Activated naive CD4-positive, alpha-beta T cell treated with anti-CD3 and anti-CD28 coated beads, Interleukin-2, amount 50 U/mL, for 24 hours (primary cell): Measurements from ENCODE around the gene SMG6.

Experiments used
- H3K27ac Mint-ChIP-seq: one replicate; pipeline ENCODE4 v1.8.0; 2021; ENCODE audit warnings: mild to moderate bottlenecking, mixed read lengths
- H3K27me3 Mint-ChIP-seq: one replicate; pipeline ENCODE4 v1.8.0; 2021; ENCODE audit warnings: mixed read lengths
- H3K36me3 Mint-ChIP-seq: one replicate; pipeline ENCODE4 v1.8.0; 2021; ENCODE audit warnings: mixed read lengths
- H3K4me1 Mint-ChIP-seq: one replicate; pipeline ENCODE4 v1.8.0; 2021; ENCODE audit warnings: mixed read lengths
- H3K4me3 Mint-ChIP-seq: one replicate; pipeline ENCODE4 v1.8.0; 2021; ENCODE audit warnings: mild to moderate bottlenecking, mixed read lengths
- H3K9me3 Mint-ChIP-seq: one replicate; pipeline ENCODE4 v1.8.0; 2021; ENCODE audit warnings: mixed read lengths

SMG6 gene

DNA sequence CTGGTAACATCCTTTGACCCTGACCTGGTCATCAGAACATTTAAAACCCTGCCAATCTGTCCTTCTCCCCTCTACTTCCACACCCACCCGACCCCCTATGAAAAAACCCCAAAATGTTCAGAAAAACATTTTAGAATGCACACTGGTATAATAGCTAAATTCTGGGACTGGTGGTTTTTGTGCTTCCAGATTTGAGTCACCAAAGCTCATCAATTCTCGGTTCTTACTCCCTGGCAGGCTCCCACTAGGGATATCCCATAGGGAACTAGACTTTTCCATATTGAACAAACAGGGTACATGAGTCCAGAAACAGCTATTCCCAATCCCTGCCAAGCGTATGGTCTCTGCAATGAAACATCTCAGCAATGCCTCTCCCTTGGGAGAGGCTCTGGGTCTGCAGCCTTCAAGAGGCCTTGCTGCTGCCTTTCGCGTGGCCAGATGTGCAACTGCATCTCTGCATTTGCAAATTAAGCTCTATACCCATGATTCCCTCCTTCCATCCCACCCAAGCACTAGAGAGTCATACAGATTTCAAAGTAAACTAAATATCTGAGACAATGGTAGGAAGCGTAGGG lies 67.7 kb downstream of the SMG6 start:
- Mint-ChIP-seq H3K27ac (no peak overlapping the region), H3K9me3 (no peaks in the 10 kb centered on the region), H3K36me3 (peaks cover 17% of the 10 kb centered on the region), H3K4me1 (peaks cover 19% of the 10 kb centered on the region), H3K27me3 (no peaks in the 10 kb centered on the region), H3K4me3 (no peak overlapping the region)

DNA sequence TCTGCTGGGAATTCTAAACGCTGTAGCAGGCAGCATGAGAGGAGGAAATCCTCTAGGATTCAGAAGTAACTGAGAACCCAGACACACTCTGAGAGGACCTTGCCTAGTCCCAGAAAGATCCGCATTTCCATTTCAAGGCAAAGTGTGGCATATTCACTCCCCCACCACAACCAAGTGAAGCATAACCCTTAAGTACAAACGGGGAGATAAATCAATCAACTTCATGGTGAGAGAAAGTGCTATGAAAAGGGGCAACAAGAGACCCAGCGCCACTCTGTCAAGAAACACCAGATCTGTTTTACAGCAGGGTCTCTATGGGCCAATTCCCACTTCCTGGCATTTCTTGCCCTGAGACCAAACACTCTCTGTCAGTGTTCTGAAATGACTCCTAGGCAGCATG lies 68.3 kb downstream of the SMG6 start:
- Mint-ChIP-seq H3K4me1 (peaks cover 19% of the 10 kb centered on the region), H3K27ac (no peak overlapping the region), H3K4me3 (no peak overlapping the region), H3K9me3 (no peaks in the 10 kb centered on the region), H3K27me3 (no peaks in the 10 kb centered on the region), H3K36me3 (peaks cover 16% of the 10 kb centered on the region)

DNA sequence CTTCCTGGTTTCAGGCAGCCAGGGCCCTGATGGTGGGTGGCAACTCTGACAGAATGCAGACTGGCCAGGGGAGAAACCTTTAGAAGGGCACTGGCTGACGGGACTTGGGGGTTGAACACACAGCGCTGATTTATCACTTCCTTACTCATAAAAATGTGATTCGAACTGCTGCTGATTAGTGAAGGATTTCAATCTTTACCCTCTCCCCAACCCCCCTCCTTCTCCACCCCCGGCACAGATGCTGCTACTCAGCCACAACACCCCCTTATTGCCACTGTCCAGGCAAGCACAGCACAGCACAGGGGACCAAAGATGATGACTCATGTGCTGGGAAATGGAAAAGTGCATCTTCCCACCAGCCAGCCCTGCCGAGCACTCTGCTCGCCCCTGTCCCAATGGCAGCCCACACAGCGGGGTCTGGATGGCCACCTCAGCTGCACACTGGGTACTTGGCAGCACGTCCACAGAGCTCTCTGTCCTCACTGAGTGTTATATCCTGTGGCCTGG lies 70.1 kb downstream of the SMG6 start:
- H3K4me1 Mint-ChIP-seq: peaks cover 24% of the 10 kb centered on the region
- no peaks in the 10 kb centered on the region for H3K27me3 Mint-ChIP-seq
- no peak overlapping the region for H3K27ac Mint-ChIP-seq
- no peak overlapping the region for H3K4me3 Mint-ChIP-seq
- H3K36me3 Mint-ChIP-seq: peaks cover 12% of the 10 kb centered on the region
- no peaks in the 10 kb centered on the region for H3K9me3 Mint-ChIP-seq

DNA sequence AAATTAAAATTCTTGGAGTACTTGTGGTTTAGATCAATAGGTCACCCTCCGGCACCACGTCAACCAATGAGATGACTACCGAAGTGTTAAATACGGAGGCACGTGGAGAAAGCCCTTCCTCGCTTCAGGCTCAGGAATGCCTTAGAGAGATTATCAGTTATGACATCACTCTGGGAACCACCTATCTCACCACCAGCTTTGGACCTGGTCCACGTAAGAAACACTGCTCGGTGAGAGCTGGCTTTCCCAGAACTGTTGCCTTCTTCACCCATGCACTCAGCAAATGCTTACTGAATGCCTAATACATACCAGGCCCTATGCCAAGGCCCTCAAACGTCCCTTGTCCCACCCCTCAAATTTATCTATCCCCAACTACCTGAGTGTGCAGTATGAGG lies 71.3 kb downstream of the SMG6 start:
- Mint-ChIP-seq H3K4me3 (no peak overlapping the region), H3K27me3 (no peaks in the 10 kb centered on the region), H3K27ac (no peak overlapping the region), H3K9me3 (no peaks in the 10 kb centered on the region), H3K36me3 (peaks cover 12% of the 10 kb centered on the region), H3K4me1 (peaks cover 30% of the 10 kb centered on the region)

DNA sequence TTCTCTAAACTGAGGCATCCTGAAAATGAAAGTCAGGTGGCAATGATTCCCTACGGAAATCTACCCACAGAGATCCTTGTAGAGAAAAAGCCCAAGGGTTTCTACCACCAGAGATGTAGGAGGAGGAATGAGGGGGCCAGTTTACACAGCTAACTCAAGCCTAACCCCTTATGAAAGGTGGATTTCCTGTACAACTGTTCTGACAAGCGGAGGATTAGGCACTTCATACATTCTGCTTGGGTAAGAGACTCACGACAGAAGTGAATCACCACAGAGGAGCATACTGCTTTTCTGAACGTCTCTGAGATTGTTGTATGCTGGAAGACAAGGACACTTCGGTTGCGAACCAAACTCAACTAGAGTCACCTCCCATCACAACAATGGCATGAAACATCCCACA lies 72.7 kb downstream of the SMG6 start:
- no peaks in the 10 kb centered on the region for H3K27me3 Mint-ChIP-seq
- H3K36me3 Mint-ChIP-seq: peaks cover 9% of the 10 kb centered on the region
- no peak overlapping the region for H3K4me3 Mint-ChIP-seq
- no peaks in the 10 kb centered on the region for H3K9me3 Mint-ChIP-seq
- H3K27ac Mint-ChIP-seq: no peak overlapping the region
- peaks cover 32% of the 10 kb centered on the region for H3K4me1 Mint-ChIP-seq

DNA sequence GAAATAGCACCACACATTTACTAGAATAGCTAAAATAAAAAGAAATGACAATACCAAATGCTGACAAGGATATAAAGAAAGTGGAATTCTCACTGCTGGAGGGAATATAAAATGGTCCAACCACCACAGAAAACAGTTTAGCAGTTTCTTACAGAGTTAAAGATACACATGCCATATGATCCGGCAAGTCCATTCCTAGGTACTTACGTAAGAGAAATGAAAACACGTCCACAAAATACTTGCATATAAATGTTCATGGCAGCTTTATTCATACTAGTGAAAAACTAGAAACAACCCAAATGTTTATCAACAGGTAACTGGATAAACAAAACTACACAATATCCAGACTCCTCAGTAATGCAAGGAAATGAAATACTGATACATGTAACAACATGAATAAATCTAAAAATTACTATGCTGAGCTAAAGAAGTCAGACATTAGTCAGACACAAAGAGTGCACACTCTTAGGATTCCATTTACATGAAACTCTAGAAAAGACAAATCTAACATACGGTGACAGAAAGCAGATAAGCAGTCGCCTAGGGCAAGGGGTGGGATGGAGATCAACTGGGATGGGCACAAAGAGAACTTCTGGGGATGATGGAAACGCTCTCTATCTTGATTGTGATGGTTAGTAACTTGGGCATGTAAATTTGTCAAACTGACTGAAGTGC lies 76.4 kb downstream of the SMG6 start:
- Mint-ChIP-seq H3K4me1 (peaks cover 53% of the 10 kb centered on the region), H3K27ac (no peak overlapping the region), H3K9me3 (no peaks in the 10 kb centered on the region), H3K27me3 (no peaks in the 10 kb centered on the region), H3K36me3 (peaks cover 8% of the 10 kb centered on the region), H3K4me3 (no peak overlapping the region)

DNA sequence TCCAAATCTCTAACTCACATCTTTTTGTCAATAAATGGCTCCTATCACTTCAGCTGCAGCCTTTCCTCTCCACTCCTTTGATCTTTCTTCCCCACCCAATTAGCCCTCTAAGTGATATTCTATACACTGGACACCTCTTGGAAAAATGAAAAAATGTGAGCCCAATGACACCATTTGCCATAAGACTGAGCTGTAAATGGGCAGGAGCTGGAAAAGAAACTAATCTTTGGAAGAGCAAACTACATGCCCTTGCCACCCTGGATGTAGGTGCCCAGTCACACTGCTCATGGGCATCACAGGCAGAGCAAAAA lies 80.0 kb downstream of the SMG6 start:
- Mint-ChIP-seq H3K4me1 (peaks cover 40% of the 10 kb centered on the region), H3K27ac (peak overlapping the region; percentile 89), H3K27me3 (no peaks in the 10 kb centered on the region), H3K36me3 (peaks cover 5% of the 10 kb centered on the region), H3K4me3 (no peak overlapping the region), H3K9me3 (no peaks in the 10 kb centered on the region)

DNA sequence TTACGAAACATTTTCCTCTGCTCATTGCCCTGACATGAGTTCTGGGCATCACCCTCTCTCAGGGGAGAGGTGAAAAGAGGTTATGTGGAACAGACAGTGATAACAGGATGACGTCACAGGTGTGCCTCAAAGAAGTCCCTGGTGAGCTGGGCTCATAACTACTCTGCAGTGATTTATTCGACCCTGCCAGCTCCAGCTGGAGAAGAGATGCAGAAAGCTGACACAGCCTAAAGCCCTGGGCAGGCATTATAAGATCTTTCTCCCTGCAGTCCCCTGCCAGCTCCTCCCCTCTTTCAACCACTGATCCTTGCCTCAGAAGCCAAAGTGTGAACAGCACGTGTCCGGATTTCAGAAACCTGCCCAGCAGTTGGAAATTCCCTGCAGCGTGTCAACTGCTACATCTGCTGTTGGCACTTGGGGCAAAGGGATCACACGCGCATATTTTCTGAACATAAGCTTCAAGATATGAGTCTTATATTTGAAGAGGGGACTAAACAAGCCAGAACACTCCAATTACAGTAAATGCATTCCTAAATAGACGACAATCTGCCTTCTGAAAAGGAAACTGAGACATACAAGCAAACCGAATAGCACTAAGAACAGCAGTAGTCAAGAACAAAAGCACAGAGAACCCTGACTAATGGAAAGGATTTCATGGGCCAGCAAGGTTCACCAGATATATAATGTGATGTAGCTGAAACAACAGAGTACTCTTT lies 80.5 kb downstream of the SMG6 start:
- Mint-ChIP-seq H3K4me1 (peaks cover 43% of the 10 kb centered on the region), H3K9me3 (no peaks in the 10 kb centered on the region), H3K27me3 (no peaks in the 10 kb centered on the region), H3K4me3 (peak overlapping the region; percentile 11), H3K27ac (peak overlapping the region; percentile 89), H3K36me3 (peaks cover 5% of the 10 kb centered on the region)

DNA sequence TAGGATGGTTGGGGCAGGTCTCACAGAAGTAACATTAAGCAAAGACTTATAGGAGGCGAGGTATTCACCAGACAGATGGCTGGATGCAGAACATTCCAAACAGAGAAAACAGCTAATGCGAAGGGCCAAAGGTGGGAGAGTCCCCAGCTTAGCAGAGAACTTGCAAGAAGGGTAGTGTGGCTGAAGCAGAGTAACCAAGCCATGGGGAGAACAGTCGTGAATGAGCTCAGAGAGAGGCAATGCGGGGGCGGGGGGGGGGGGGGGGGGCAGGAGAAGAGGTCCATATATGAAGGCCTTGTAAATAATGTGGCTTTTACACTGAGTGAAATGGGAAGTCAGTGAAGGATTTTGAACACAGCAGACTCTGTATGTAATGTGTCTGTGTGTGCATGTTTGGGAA lies 81.3 kb downstream of the SMG6 start:
- peaks cover 41% of the 10 kb centered on the region for H3K4me1 Mint-ChIP-seq
- no peaks in the 10 kb centered on the region for H3K9me3 Mint-ChIP-seq
- no peak overlapping the region for H3K27ac Mint-ChIP-seq
- no peak overlapping the region for H3K4me3 Mint-ChIP-seq
- no peaks in the 10 kb centered on the region for H3K27me3 Mint-ChIP-seq
- peaks cover 6% of the 10 kb centered on the region for H3K36me3 Mint-ChIP-seq

DNA sequence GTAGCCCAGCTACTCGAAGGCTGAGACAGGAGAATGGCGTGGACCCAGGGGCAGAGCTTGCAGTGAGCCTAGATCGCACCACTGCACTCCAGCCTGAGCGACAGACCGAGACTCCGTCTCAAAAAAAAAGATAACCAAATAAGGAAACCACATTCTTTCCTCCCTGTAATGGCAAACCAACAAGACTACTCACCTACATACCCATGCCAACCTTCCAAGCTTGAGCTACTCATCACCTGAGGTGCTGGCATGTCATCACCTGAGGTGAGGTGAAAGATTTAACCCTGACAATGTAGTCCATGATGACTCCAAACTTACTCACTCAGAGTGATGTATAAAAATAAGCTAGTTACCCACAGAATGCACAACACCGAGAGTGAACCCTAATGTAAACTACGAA lies 85.2 kb downstream of the SMG6 start:
- Mint-ChIP-seq H3K36me3 (peaks cover 3% of the 10 kb centered on the region), H3K27me3 (no peaks in the 10 kb centered on the region), H3K4me1 (peaks cover 59% of the 10 kb centered on the region), H3K27ac (peak overlapping the region; percentile 27), H3K4me3 (no peak overlapping the region), H3K9me3 (no peaks in the 10 kb centered on the region)

DNA sequence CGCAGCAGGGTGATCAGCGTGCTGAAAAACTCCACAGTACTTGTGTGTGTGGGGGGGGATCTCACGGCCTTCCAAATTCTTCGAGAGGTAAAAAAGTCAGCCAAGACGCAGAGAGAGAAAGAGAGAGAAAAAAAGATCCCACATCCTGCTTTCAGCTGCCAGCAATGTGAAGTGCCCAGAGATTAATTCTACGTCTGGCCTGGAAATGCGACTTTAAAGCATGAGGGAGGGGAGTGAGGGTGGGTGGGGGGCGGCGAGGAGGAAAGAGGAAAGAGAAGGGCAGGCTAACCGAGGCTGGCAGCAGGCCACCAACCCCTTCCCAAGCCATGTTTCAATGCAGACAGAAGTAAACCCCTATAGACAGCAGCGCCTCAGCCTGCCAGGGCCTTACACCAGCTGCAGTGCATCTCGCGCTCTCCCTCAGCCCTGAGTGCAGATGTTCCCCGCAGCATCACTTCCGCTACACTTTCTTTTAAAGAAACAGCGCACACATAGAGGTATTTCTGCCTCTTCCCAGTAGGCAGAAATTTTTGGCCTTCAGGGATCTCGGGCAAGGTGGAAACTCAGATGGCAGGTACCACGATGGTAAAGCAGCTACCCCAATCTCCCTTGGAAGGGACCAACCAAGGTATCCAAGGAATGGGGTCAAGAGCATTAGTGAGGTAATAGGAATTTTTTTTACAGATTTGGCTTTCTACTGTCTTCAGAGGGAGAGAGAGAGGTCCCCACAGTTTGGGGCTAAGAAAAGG lies 87.8 kb downstream of the SMG6 start:
- no peaks in the 10 kb centered on the region for H3K9me3 Mint-ChIP-seq
- H3K27ac Mint-ChIP-seq: peak overlapping the region; percentile 97
- peaks cover 3% of the 10 kb centered on the region for H3K36me3 Mint-ChIP-seq
- peak overlapping the region; percentile 91 for H3K4me3 Mint-ChIP-seq
- peaks cover 64% of the 10 kb centered on the region for H3K4me1 Mint-ChIP-seq
- no peaks in the 10 kb centered on the region for H3K27me3 Mint-ChIP-seq

DNA sequence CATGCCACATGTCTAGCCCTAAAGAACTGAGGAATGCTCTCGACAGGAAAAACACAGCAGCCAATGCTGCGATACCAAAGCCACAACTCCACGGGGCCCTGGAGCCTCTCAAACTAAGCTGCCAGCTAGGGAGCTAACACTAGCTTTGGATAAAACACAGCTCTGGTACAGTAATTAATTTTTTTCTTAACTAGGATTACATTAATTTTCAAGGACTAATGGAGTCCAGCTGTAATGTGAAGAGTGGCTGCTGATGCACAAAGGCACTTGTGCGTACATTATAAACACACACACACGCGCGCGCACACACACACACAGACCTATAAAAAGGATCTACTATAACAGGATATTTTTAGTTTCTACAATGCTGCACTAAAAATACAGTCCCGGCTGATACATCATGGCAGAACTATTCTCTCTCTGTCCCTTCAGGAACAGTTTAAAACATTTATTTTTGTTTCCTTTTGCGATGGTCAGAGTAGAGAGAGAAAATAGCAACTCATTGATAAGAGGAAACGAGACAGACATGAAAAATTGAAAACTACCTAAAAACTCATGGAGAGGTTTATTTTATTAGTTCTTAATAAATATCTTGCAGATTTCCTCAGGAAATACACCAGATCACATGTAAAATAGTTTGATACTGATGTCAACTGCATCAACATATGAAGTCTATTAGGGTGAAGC lies 88.5 kb downstream of the SMG6 start:
- Mint-ChIP-seq H3K36me3 (peaks cover 6% of the 10 kb centered on the region), H3K9me3 (no peaks in the 10 kb centered on the region), H3K27me3 (no peaks in the 10 kb centered on the region), H3K4me1 (peaks cover 70% of the 10 kb centered on the region), H3K4me3 (peak overlapping the region; percentile 91), H3K27ac (peak overlapping the region; percentile 97)

DNA sequence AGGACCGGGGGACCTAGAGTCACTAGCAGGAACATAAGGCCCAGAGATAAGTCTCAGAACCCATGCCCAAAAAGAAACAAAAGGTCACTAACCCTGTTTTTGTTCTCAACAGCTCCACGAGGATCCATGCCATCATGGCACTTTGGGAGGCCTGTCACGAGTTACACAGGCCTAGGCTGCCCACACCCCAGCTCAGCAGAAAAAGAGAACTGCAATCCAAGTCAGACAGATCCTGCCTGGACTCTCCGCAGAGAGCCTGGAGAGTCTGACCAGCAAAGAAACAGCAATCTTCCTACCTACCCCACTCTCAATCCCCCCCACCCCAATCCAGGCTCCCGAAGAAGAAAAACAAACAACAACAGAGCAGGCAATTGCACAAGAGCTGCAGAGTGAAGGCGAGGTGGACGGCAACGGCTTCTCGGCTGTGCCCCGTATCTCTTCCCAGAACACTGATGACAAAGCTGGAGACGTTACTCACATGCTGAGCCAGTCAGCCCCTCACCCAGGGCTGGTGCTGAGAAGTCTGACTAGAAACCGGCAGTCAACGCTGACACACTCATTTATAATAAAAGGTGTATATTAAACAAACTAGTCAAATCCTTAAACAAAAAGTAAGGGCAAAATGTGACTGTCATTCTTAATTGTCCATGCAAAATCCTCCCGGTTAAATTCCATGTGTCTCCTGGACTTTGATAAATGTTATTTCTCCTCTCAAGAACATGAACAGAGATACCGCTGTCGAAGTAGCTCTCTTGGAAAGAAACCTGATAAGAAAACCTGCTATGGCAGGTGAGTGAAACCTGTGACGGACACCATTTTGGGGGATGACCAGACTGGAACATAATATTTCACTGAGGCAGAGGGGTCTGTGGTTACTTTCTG lies 89.3 kb downstream of the SMG6 start:
- Mint-ChIP-seq H3K36me3 (peaks cover 6% of the 10 kb centered on the region), H3K4me3 (peak overlapping the region; percentile 91), H3K9me3 (no peaks in the 10 kb centered on the region), H3K27me3 (no peaks in the 10 kb centered on the region), H3K4me1 (peaks cover 73% of the 10 kb centered on the region), H3K27ac (peak overlapping the region; percentile 97)

DNA sequence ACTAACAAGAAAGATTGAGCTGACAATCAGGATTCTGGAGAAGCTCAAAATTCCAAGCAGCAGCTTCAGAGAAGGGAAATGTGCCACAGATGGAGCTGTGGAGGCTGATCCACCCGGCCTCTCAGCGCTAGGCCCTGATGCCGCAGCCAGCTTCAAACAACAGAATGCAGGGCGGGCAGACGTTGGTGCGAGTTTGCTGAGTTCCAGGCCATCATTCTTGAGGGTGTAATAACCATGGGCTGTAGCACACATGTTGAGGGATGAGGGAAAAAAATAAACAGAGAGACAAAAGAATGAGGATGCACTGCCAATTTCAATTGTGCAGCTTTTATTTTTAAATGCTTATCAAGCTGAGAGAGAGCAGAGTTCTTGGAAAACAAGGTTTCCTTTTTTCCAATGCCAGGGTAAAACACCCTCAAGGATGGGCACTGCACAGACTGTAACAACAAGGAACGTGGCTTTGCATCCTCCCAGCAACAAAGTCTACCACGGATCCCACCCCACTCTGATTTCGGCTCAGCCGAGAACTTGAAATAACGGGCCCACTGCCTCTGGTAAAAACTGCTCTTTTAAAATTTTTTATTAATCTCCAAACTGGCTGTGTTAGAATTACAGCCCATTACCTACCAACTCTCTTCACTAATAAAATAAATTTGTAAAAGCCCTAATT lies 90.2 kb downstream of the SMG6 start:
- Mint-ChIP-seq H3K4me3 (peak overlapping the region; percentile 47), H3K27ac (peak overlapping the region; percentile 97)

More for the DNA sequence above, 90.2 kb downstream of the SMG6 start:
- Mint-ChIP-seq H3K36me3 (peaks cover 6% of the 10 kb centered on the region), H3K9me3 (no peaks in the 10 kb centered on the region), H3K4me1 (peaks cover 73% of the 10 kb centered on the region), H3K27me3 (no peaks in the 10 kb centered on the region)
